Activated CD4-positive, CD25-positive, alpha-beta regulatory T cell treated with anti-CD3 and anti-CD28 coated beads, Interleukin-2, amount 50 U/mL, for 24 hours (primary cell): Measurements from ENCODE around the gene ANKRD33B.

ENCODE experiments used
- ATAC-seq, 2 donors: fragments of 150-1000 bp; cut with Tn5 transposase; one replicate each; pipeline ENCODE4 v1.10.0; 2021; ENCODE audit warnings: mild to moderate bottlenecking in 1 of 2, moderate library complexity in 1 of 2

ANKRD33B gene

DNA sequence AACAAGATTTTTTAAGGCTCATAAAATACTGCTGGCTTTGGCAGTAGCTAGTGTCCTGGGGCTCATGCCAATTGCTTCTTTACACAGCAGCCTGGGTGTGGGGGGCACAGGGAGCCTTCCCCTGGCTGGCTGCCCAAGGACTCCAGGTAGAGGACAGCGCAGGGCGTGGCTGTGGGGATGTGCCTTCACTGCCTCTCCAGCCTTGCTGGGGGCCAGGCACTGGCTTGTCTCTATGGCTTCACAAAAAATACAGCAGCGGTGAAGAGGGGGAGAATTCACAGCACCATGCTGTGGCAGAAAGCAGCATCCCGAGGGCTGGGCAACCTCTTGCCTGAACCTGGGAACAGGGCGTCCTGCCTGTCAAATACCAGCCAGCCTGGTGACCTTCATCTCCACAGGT is 139.8 kb downstream of the ANKRD33B start:
- no peak for ATAC-seq

DNA sequence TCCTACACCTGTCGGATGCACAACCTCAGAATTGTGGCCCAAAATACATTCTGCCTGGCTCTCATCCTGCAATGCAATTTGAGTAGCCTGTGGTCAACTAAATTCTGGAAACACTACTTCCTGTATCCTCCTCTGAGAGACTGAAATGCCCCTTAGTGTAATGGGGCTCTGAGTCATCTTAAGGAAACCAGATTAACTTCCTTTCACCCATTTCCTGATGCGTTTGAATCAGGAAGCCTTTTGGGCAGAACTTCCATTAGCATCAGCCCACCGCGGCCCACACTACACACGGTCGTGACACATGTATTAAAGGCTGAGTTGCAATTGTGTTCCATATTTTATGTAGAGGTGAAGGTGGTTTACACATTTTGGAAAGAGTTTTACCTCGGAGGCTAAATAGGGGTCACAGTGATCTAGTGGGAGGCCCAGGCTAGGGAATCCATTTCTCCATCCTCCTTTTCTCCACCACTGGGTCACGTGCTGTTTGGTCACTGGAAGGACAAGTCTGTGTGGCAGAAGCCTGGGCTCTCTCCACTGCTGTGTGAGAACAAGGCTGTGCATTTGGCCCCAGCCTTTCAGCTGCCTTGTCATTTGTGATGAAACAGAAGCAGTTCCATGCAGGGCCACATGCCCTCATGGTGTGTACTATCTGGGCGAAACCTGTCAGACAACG is 141.2 kb downstream of the ANKRD33B start:
- peak in 1 of 2 donors; percentile 39 for ATAC-seq

DNA sequence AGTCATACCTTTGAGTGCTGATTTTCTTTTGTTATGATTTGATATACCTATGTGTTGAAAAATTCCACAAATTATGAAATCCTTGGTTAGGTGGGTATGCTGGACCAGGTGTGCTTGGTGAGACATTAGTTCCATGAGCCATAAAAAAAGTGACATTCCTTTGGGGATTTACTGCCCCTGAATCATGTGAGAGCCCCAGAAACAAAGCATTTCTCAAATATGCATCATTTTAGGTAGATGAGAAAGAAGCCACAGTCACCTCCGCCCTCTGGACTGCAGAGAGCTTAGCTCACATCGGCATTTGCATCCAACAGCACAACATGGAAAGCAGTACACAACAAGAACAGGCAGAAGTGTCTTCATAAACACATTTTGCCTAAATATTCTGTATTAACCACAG is 141.9 kb downstream of the ANKRD33B start:
- ATAC-seq, result no peak

DNA sequence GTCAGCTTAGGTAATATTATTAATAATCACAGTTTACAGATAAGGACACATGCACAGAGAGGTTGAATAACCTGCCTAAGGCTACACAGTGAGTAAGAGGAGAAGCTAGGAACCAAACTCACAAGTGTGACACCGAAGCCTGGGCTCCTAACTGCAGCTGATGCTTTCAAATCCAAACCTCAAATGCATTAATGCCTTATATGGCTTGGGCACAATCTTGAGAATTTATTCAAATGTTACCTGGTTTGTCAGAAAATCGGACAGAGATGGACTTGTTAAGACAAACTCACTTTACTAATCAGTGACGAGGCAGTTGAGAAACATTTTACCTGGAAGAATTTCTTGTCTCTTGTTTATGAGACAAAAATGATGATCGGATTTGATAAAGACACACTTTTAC is 142.5 kb downstream of the ANKRD33B start:
- ATAC-seq, result no peak
